OCI-LY1 (cell line): ENCODE data around the gene SLC15A5.

Experiments used
- CTCF ChIP-seq: fragments of 200-600 bp; sonication (generic), shearing (Covaris generic); IDR thresholded peaks from 2 replicates; pipeline ENCODE4 v1.5.1; 2017; ENCODE audit warnings: mild to moderate bottlenecking, antibody characterized with exemption, low read length, moderate library complexity, mixed read lengths
- EZH2 ChIP-seq: fragments of 200-600 bp; sonication (generic), shearing (Covaris generic); IDR thresholded peaks from 2 replicates; pipeline ENCODE4 v1.8.0; 2017; ENCODE audit warnings: borderline replicate concordance, mixed run types, mild to moderate bottlenecking, antibody characterized with exemption, low read length, moderate library complexity, mixed read lengths

- no peak for TF ChIP-seq CTCF
- TF ChIP-seq EZH2 = no peak
Observed at GRCh38 chr12:16220120-16220519, 57.4 kb downstream of the SLC15A5 start.
